T-helper 1 cell treated with Interleukin-12 subunit alpha and Interleukin-12 subunit beta and Interleukin-4 antibody, amounts not matched to agents 30 μg/mL and 1 μg/mL, for 36 hours (primary cell): ENCODE measurements around the gene IFRD2.
A peak's percentile ranks its signal among the peaks of the same experiment; 100 is the strongest.

Experiments used
- H3K27ac Mint-ChIP-seq: one replicate; pipeline ENCODE4 v1.8.0; 2021; ENCODE audit warnings: mild to moderate bottlenecking, mixed read lengths
- H3K27me3 Mint-ChIP-seq: one replicate; pipeline ENCODE4 v1.8.0; 2021; ENCODE audit warnings: low read depth, mixed read lengths
- H3K36me3 Mint-ChIP-seq: one replicate; pipeline ENCODE4 v1.8.0; 2021; ENCODE audit warnings: low read depth, mixed read lengths
- H3K4me1 Mint-ChIP-seq: one replicate; pipeline ENCODE4 v1.8.0; 2021; ENCODE audit warnings: low read depth, mixed read lengths
- H3K4me3 Mint-ChIP-seq: one replicate; pipeline ENCODE4 v1.8.0; 2021; ENCODE audit warnings: mild to moderate bottlenecking, moderate library complexity, mixed read lengths
- H3K9me3 Mint-ChIP-seq: one replicate; pipeline ENCODE4 v1.8.0; 2021; ENCODE audit warnings: mixed read lengths

IFRD2 gene

DNA sequence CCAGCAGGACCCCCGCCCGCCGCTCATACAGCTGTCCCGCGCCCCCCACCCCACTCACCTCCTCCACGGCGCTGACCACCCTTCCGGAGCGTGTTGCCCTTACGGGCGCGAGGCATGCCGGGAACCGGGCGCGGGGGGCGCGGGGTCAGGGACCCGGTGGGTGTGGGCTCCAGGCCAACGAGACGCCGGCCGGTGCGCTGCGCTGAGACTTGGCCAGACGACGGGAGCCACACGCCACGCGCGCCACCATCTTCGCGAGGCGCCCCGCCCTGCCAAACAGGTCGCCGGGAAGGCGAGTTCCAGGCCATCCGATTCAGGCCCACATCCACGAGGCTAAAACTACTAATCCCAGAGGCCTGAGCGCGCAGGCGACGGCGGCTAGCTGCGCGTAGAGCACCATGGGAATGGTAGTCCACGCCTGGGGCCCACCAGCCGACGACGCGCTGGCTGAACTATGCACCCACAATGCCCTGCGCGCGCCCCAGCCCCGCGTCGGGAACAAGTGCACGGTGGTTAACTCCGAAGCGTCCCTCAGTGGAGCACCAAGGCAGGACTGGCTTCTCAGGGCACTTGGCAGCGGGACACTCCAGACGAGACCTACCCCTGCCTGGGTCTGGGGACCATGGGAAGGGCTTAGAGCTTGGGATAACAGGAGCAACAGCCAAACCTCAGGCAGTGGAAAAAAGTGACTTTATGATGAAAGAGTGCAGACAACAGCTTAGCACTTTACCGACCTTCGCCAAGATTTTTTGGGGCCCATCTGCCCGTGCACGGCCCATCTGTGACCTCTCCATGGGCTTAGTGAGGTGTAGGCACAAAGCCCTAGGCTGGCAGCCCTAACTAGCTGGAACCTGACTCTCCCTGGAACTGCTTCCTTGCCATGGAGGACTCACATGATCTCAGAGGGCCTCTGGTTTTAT is at the start of gene IFRD2:
Gene IFRD2 (minus strand): TSS at position 271 of the 920 bp plus-strand sequence. CDS start 155 bp downstream, at position 116.
- Mint-ChIP-seq H3K36me3 (peaks cover 6% of the 10 kb centered on the region), H3K4me3 (peak within 1 kb of the TSS; percentile 84), H3K27ac (peak within 1 kb of the TSS; percentile 98), H3K9me3 (no peaks in the 10 kb centered on the region), H3K4me1 (peaks cover 22% of the 10 kb centered on the region), H3K27me3 (no peaks in the 10 kb centered on the region)

GRCh38 chr3:50341537-50341936 is 49.3 kb upstream of the IFRD2 start:
- no peaks in the 10 kb centered on the region for H3K9me3 Mint-ChIP-seq
- no peaks in the 10 kb centered on the region for H3K27me3 Mint-ChIP-seq
- peak overlapping the region; percentile 88 for H3K27ac Mint-ChIP-seq
- peak overlapping the region; percentile 78 for H3K4me3 Mint-ChIP-seq
- peaks cover 31% of the 10 kb centered on the region for H3K4me1 Mint-ChIP-seq
- H3K36me3 Mint-ChIP-seq: peaks cover 19% of the 10 kb centered on the region

- peak within 1 kb of the TSS; percentile 94 for H3K27ac Mint-ChIP-seq
- H3K4me1 Mint-ChIP-seq: peaks cover 35% of the 10 kb centered on the region
- peaks cover 27% of the 10 kb centered on the region for H3K36me3 Mint-ChIP-seq
- no peaks in the 10 kb centered on the region for H3K9me3 Mint-ChIP-seq
- no peaks in the 10 kb centered on the region for H3K27me3 Mint-ChIP-seq
- H3K4me3 Mint-ChIP-seq: peak within 1 kb of the TSS; percentile 95
Observed at GRCh38 chr3:50340448-50341329, 48.5 kb upstream of the IFRD2 start, which contains the start of gene RASSF1. Gene RASSF1 (minus strand): TSS chr3:50340836. CDS start chr3:50340805, 31 bp downstream.

DNA sequence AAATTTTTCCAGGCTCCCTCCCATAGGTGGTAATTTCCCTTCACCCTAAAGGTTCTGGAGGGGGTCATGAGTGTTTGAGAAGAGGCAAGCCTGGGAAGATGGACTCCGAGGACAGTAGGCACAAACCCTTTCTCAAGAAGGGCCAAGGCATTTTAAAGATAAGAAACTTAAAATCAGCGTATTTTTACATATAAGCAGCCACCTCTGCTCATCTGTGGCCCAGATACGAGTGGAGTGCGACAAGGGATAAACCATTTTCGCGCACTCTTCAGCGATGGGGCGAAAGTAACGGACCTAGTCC is 47.9 kb upstream of the IFRD2 start:
- H3K9me3 Mint-ChIP-seq: no peaks in the 10 kb centered on the region
- peak overlapping the region; percentile 94 for H3K27ac Mint-ChIP-seq
- peaks cover 36% of the 10 kb centered on the region for H3K4me1 Mint-ChIP-seq
- peaks cover 31% of the 10 kb centered on the region for H3K36me3 Mint-ChIP-seq
- H3K27me3 Mint-ChIP-seq: no peaks in the 10 kb centered on the region
- H3K4me3 Mint-ChIP-seq: peak overlapping the region; percentile 95

GRCh38 chr3:50339485-50340146 is 47.4 kb upstream of the IFRD2 start:
- Mint-ChIP-seq H3K27me3 (no peaks in the 10 kb centered on the region), H3K27ac (peak overlapping the region; percentile 94), H3K4me1 (peaks cover 36% of the 10 kb centered on the region), H3K36me3 (peaks cover 31% of the 10 kb centered on the region), H3K4me3 (peak overlapping the region; percentile 95), H3K9me3 (no peaks in the 10 kb centered on the region)

DNA sequence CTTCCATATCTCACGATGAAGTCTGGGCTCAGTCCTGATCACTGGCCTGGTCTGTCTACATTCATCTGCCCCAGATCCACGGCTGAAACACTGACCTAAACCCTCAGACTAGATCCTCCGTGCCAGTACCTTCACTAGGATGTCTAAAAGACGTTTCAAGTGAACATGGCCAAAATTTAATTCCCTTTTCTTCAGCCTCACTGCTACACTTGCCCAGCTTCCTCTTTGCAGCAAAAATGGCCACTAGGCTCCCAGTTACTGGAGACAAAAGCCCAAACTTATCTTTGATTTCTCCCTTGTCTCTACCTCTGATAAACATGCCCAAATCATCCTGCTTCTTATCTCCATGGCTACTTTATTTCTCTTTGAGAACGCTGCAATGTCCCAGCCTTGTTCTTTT is 46.7 kb upstream of the IFRD2 start:
- Mint-ChIP-seq H3K36me3 (peaks cover 31% of the 10 kb centered on the region), H3K4me1 (peaks cover 41% of the 10 kb centered on the region), H3K9me3 (no peaks in the 10 kb centered on the region), H3K27ac (peak overlapping the region; percentile 94), H3K4me3 (peak overlapping the region; percentile 95), H3K27me3 (no peaks in the 10 kb centered on the region)

GRCh38 chr3:50337175-50337861 is 45.1 kb upstream of the IFRD2 start:
- Mint-ChIP-seq H3K4me1 (peaks cover 46% of the 10 kb centered on the region), H3K27me3 (no peaks in the 10 kb centered on the region), H3K36me3 (peaks cover 31% of the 10 kb centered on the region), H3K4me3 (peak overlapping the region; percentile 95), H3K9me3 (no peaks in the 10 kb centered on the region), H3K27ac (peak overlapping the region; percentile 94)

DNA sequence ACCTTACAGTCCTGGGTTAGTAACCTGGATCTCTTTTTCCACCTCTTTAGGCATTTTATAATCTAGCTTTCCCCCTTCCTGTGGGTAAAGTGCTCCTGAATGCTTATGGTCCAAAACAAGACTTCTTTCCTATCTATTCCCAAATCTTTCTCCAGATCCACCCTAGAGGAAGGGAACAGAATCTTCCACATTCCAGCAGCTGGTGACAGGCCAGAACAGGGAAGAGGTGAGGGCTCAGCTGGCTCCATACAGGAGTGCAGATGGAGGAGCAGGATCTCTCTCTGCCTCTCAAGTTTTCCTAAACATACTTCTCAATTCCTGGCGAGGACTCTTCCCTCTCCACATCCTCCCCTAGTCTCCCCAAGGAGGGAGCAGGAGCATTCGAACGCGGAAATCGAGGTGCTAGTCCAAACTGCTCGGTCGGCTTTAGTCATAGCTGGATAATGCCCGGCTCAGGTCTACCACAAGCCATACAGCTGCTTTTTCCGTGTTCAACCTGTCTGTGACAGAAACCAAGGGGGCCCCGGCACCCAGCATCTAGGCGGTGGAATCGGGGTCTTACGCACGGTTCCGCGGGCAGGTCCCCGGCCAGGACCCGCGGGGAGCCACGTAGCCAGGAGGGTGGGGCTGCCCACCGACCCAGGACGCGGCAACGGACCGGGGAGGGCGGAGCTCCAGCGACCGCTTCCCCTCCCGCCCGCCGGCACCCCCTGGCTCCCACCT is 44.4 kb upstream of the IFRD2 start:
- Mint-ChIP-seq H3K4me3 (peak overlapping the region; percentile 95), H3K27ac (peak overlapping the region; percentile 94), H3K27me3 (no peaks in the 10 kb centered on the region), H3K36me3 (peaks cover 35% of the 10 kb centered on the region), H3K4me1 (peaks cover 47% of the 10 kb centered on the region), H3K9me3 (no peaks in the 10 kb centered on the region)

GRCh38 chr3:50334339-50335075 is 42.3 kb upstream of the IFRD2 start:
- Mint-ChIP-seq H3K4me3 (peak overlapping the region; percentile 49), H3K27ac (peak overlapping the region; percentile 22), H3K36me3 (peaks cover 39% of the 10 kb centered on the region), H3K9me3 (no peaks in the 10 kb centered on the region), H3K27me3 (no peaks in the 10 kb centered on the region), H3K4me1 (peaks cover 36% of the 10 kb centered on the region)

DNA sequence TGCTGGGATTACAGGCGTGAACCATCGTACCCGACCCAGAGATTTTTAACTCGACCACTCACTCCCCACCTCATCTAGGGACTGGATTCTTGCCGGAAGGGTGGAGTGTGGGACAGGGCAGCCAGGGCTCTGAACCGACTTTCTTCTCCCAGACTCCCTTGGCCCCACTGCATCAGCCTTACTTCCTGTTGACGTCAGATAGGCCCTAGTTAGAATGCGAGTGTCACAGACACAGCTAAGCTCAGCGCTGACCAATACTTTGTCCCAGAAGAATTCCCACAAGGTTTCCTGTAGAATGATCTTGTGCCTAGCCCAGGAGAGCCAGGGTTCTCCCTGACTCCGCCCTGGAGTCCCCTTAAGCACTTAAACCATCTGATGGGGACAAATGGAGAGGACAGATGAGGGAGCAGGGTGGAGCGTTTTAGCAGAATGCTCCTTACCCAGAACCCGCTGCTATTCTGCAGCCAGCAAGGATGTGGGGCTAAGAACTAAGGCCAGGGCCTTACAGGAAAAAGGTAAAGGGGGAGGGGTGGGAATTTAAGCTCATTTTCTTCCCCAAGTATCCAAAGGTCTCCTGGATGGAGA is 41.6 kb upstream of the IFRD2 start:
- Mint-ChIP-seq H3K27me3 (no peaks in the 10 kb centered on the region), H3K27ac (peak overlapping the region; percentile 82), H3K4me3 (peak overlapping the region; percentile 49), H3K36me3 (peaks cover 35% of the 10 kb centered on the region), H3K4me1 (peaks cover 32% of the 10 kb centered on the region), H3K9me3 (no peaks in the 10 kb centered on the region)

GRCh38 chr3:50331364-50331907 is 39.2 kb upstream of the IFRD2 start:
- H3K27ac Mint-ChIP-seq: no peak overlapping the region
- H3K36me3 Mint-ChIP-seq: peaks cover 32% of the 10 kb centered on the region
- H3K4me1 Mint-ChIP-seq: peaks cover 36% of the 10 kb centered on the region
- H3K9me3 Mint-ChIP-seq: no peaks in the 10 kb centered on the region
- H3K4me3 Mint-ChIP-seq: no peak overlapping the region
- no peaks in the 10 kb centered on the region for H3K27me3 Mint-ChIP-seq

DNA sequence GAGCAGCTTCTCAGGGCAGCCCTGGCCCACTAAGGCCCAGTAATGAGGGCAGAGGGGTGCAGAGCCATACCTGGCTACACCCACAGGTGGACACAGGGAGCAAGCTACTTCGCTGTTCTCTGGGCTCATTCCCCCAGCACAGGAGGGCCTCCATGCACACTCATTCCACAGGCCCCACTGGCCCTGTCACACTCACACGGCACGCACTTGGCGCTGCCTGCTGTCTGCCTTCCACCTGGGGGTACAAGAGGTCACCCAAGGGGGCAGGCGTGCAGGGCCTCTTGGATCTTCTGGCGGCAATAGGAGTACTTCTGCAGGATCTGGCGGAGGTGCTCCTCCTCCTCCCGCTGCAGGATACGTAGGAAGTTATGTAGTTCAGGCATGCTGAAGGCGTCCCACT is 38.1 kb upstream of the IFRD2 start:
- no peaks in the 10 kb centered on the region for H3K27me3 Mint-ChIP-seq
- no peak overlapping the region for H3K4me3 Mint-ChIP-seq
- peaks cover 22% of the 10 kb centered on the region for H3K36me3 Mint-ChIP-seq
- H3K27ac Mint-ChIP-seq: no peak overlapping the region
- no peaks in the 10 kb centered on the region for H3K9me3 Mint-ChIP-seq
- peaks cover 29% of the 10 kb centered on the region for H3K4me1 Mint-ChIP-seq
